HEK293T (cell line): ENCODE data around the gene KRTAP10-2.

Experiments used
- CTCF ChIA-PET: fragments of 350-600 bp; formaldehyde crosslinking; extraction: SDS; loops from one replicate; lab custom pipeline; 2021; ENCODE audit warnings: antibody characterized with exemption, inconsistent platforms; lab: Yijun Ruan, JAX
- POLR2A ChIA-PET: fragments of 350-600 bp; formaldehyde crosslinking; extraction: SDS; loops from one replicate; lab custom pipeline; 2020; ENCODE audit warnings: antibody characterized with exemption, inconsistent platforms; lab: Yijun Ruan, JAX
- DNase-seq: peaks from one replicate; pipeline ENCODE4 v3.0.0; 2012; ENCODE audit warnings: mixed read lengths; ENCODE audit errors: extremely low spot score
- ARNT ChIP-seq: fragments of 450-650 bp; IDR thresholded peaks from 2 replicates; pipeline ENCODE4 v1.6.1; 2017; ENCODE audit warnings: mild to moderate bottlenecking
- BHLHE40 ChIP-seq: fragments of 450-650 bp; IDR thresholded peaks from 2 replicates; pipeline ENCODE4 v1.6.1; 2016; ENCODE audit warnings: mild to moderate bottlenecking, moderate library complexity, borderline replicate concordance
- CTBP1 ChIP-seq: fragments of 450-650 bp; IDR thresholded peaks from 2 replicates; pipeline ENCODE4 v1.6.1; 2016; ENCODE audit warnings: borderline replicate concordance
- ELF4 ChIP-seq: fragments of 450-650 bp; IDR thresholded peaks from 2 replicates; pipeline ENCODE4 v1.6.1; 2017; ENCODE audit warnings: antibody characterized with exemption
- FOXA1 ChIP-seq: fragments of 450-650 bp; IDR thresholded peaks from 2 replicates; pipeline ENCODE4 v1.6.1; 2016; ENCODE audit warnings: mild to moderate bottlenecking
- FOXK2 ChIP-seq: fragments of 450-650 bp; IDR thresholded peaks from 2 replicates; pipeline ENCODE4 v1.6.1; 2016; ENCODE audit warnings: mild to moderate bottlenecking
- FOXM1 ChIP-seq: fragments of 450-650 bp; IDR thresholded peaks from 2 replicates; pipeline ENCODE4 v1.6.1; 2017; ENCODE audit warnings: mild to moderate bottlenecking, borderline replicate concordance
- HDGF ChIP-seq: fragments of 450-650 bp; IDR thresholded peaks from 2 replicates; pipeline ENCODE4 v1.6.1; 2017; ENCODE audit warnings: antibody characterized with exemption, borderline replicate concordance
- L3MBTL2 ChIP-seq: fragments of 450-650 bp; conservative IDR thresholded peaks from 2 replicates; pipeline ENCODE4 v1.6.1; 2016; ENCODE audit warnings: mild to moderate bottlenecking
- LEF1 ChIP-seq: fragments of 450-650 bp; IDR thresholded peaks from 2 replicates; pipeline ENCODE4 v1.6.1; 2017; ENCODE audit warnings: mild to moderate bottlenecking, borderline replicate concordance
- NFRKB ChIP-seq: fragments of 450-650 bp; IDR thresholded peaks from 2 replicates; pipeline ENCODE4 v1.6.1; 2016; ENCODE audit warnings: mild to moderate bottlenecking, moderate library complexity
- PKNOX1 ChIP-seq: fragments of 450-650 bp; IDR thresholded peaks from 2 replicates; pipeline ENCODE4 v1.6.1; 2016
- SP1 ChIP-seq: fragments of 450-650 bp; IDR thresholded peaks from 2 replicates; pipeline ENCODE4 v1.6.1; 2017
- SUZ12 ChIP-seq: fragments of 450-650 bp; IDR thresholded peaks from 2 replicates; pipeline ENCODE4 v1.6.1; 2016; ENCODE audit warnings: mild to moderate bottlenecking
- TARDBP ChIP-seq: fragments of 450-650 bp; IDR thresholded peaks from 2 replicates; pipeline ENCODE4 v1.6.1; 2016
- ZNF384 ChIP-seq: fragments of 450-650 bp; IDR thresholded peaks from 2 replicates; pipeline ENCODE4 v1.6.1; 2016

The KRTAP10-2 gene

GRCh38 chr21:44549525-44550211, 1.6 kb downstream of the KRTAP10-2 start:
- no peak for DNase-seq
- ChIA-PET POLR2A (no interaction called here), CTCF (no interaction called here)
- TF ChIP-seq FOXM1 (no peak), SUZ12 (no peak), TARDBP (no peak), FOXK2 (no peak), ARNT (no peak), FOXA1 (no peak), LEF1 (no peak), NFRKB (no peak), PKNOX1 (no peak), HDGF (no peak), BHLHE40 (no peak), SP1 (no peak), L3MBTL2 (no peak), CTBP1 (no peak), ELF4 (no peak), ZNF384 (no peak)

GRCh38 chr21:44548922-44549321, 2.4 kb downstream of the KRTAP10-2 start:
- CTCF ChIA-PET: no interaction called here
- TF ChIP-seq FOXA1: no peak
- no peak for TF ChIP-seq ELF4
- no peak for TF ChIP-seq HDGF
- no peak for DNase-seq
- POLR2A ChIA-PET: no interaction called here

- DNase-seq: no peak
- TF ChIP-seq LEF1 (no peak), PKNOX1 (no peak), BHLHE40 (no peak)
- ChIA-PET POLR2A (no interaction called here), CTCF (no interaction called here)
These were observed 2.9 kb downstream of the KRTAP10-2 start for GRCh38 chr21:44548381-44548780.

GRCh38 chr21:44547656-44548331, 3.5 kb downstream of the KRTAP10-2 start:
- TF ChIP-seq HDGF (no peak), FOXM1 (no peak), FOXA1 (no peak), ELF4 (no peak), TARDBP (no peak), FOXK2 (no peak), PKNOX1 (no peak), NFRKB (no peak), LEF1 (no peak), CTBP1 (no peak), L3MBTL2 (no peak), ARNT (no peak), ZNF384 (no peak), SUZ12 (no peak), BHLHE40 (no peak), SP1 (no peak)

GRCh38 chr21:44544566-44544965, 6.7 kb downstream of the KRTAP10-2 start:
- ChIA-PET CTCF (no interaction called here), POLR2A (no interaction called here)
- TF ChIP-seq L3MBTL2: no peak
- no peak for TF ChIP-seq SUZ12
- TF ChIP-seq ARNT: no peak
- TF ChIP-seq BHLHE40: no peak
- no peak for TF ChIP-seq ZNF384
- no peak for TF ChIP-seq PKNOX1
- no peak for TF ChIP-seq HDGF
- TF ChIP-seq SP1: no peak
- TF ChIP-seq ELF4: no peak
- no peak for TF ChIP-seq FOXA1
- no peak for TF ChIP-seq CTBP1
- TF ChIP-seq NFRKB: no peak
- no peak for TF ChIP-seq FOXK2
- TF ChIP-seq TARDBP: no peak
- DNase-seq: no peak

More at GRCh38 chr21:44547656-44548331, 3.5 kb downstream of the KRTAP10-2 start:
- CTCF ChIA-PET: no interaction called here
- no peak for DNase-seq
- POLR2A ChIA-PET: no interaction called here
